Measurements from ENCODE around the gene ZNF621.

GRCh38 chr3:40588406-40588805, 63.6 kb downstream of the ZNF621 start:
- TF ChIP-seq FOSL2 (IDR thresholded peaks at IDR 0.05) = no peak
- no peak for TF ChIP-seq FOSL2 (CRISPR knock-in tag; IDR thresholded peaks at IDR 0.05)
- no peak for TF ChIP-seq POLR2AphosphoS2 (conservative IDR thresholded peaks at IDR 0.05; ENCODE audit: low read length)
